ENCODE data around the gene AUTS2.

AUTS2 gene

DNA sequence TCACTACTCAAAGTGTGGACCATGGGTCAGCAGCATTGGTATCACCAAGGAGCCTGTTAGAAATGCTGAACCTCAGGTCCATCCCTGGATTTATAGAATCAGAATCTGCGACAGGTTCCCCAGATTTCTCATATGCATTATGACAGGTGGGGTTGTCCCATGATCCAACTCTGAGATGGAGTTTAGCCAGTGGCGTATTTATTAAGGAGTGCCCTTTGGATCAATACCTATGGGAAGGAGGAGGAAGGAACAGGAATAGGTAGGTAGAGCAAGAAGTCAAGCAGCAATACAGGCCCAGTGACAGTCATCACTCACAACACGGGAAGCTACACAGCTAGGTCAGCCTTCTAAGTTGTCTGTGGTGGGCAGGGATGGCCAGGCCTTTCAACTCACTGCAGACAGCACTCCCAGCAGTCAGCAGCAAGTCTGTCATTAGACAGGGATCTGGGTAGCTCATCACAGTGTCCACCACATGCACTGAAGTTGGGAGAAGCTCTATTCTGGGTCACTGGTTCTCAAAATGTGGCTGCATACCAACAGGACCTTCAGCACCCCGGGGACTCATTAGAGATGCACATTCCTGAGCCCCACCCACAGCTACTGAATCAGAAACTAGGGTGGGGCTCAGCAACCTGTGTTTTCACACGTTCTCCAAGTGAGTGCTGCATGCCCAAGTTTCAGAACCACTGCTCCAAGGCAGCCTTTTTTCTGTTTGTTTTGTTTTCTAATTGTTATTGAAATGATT, 1001.3 kb downstream of the AUTS2 start:
- no peak for DNase-seq

DNA sequence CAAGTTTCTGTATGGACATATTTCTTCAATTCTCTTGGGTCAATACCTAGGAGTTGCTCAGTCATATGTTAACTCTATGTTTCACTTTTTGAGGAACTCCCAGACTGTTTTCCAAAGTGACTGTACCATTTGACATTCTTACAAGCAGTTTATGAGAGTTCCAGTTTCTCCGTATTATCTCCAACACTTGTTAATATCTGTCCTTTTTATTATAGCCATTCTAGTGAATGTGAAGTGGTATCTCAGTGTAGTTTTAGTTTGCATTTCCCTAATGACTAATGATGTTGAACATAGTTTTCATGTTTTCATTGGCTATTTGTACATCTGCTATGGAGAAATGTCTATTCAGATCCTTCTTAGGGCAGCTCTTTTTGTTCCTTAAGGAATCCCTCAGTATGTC, 1002.7 kb downstream of the AUTS2 start:
- no peak for DNase-seq

DNA sequence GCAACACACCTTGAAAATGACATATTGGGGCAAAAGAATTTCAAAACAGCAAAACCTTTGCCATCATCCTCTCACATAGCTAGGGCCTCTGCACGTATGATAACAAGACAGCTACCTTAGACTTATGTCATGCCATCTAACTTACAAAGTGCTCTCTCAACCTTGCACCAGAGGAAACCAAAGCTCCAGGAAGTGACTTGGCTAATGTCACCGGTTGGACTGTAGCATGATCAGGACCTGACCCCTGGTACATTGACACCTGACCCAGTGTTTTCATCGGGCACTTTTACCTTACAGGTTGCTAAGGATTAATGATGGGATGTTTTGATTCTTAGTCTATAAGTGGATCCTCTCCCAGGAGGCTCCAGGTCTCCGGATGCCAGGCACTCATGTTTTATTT, 1003.8 kb downstream of the AUTS2 start:
- DNase-seq: no peak

DNA sequence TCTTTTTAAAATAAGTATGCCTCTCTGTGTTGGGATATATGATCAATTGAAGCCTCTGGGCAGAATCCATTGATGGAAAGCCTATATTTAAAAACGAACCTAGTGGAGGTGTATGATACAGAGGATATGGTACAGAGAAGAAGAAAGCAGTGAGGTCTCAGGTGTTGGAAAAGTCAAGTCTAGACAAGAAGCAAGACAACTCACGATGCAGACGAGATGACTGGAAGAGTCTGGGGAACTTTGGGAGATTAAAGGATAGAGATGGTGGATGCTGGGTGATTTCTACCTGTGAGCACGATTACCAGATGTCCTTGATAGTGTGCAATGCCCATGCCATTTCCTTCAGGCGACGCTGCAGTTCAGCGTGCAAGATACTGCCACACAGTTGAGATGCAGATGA, 1009.0 kb downstream of the AUTS2 start:
- DNase-seq: no peak

DNA sequence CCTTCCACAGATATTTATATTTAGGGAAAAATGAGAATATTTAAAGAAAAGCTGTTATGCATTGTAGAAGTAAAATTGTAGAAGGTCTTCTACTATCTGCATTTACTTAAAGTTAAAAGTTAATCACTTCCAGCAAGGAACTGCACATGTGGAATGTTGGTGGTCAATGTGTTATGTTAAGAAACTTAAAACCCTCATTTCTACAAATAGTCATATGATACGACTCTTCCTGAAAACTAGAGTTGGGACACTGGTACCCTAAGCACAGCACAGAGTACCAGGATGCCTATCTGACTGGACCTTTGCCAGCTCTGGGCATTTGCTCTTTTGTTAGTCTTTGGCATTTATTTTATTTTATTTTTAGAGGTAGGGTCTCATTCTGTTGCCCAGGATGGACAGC, 1009.5 kb downstream of the AUTS2 start:
- DNase-seq: no peak

DNA sequence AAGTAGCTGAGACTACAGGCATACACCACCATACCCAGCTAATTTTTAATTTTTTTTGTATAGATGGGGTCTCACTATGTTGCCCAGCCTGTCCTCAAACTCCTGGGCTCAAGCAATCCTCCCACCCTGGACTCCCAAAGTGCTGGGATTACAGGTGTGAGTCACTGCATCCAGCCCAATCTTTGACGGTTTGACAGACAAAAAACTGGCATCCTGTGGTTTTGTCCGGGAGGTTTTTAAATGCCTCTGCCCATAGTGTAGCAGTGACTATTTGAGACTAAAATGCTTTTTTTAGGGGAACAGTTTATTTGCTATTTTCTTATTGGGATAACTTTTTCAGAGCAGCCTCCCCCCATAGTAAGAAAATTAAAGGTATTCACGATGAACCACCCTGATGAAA, 1010.0 kb downstream of the AUTS2 start:
- DNase-seq: no peak

DNA sequence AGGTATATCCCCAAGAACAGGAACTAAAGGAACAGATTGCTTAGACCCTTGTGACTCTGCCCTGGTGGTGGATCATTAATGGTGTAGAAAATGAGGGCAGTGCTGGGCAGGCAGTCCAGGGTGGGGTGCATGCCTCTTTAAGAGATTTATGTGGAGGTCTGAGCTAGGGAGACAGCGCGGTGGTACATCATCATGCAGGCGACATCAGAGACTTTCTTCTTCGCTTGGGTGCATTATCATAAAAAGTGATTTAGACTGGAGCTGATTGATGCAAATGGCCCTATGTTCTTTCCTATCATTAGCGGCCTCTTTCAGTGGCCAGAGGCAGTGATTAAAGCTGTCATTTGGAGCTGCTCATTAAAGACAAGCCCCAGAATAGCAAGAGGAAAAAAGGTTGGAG, 1014.5 kb downstream of the AUTS2 start:
- peak; percentile 72 for DNase-seq

DNA sequence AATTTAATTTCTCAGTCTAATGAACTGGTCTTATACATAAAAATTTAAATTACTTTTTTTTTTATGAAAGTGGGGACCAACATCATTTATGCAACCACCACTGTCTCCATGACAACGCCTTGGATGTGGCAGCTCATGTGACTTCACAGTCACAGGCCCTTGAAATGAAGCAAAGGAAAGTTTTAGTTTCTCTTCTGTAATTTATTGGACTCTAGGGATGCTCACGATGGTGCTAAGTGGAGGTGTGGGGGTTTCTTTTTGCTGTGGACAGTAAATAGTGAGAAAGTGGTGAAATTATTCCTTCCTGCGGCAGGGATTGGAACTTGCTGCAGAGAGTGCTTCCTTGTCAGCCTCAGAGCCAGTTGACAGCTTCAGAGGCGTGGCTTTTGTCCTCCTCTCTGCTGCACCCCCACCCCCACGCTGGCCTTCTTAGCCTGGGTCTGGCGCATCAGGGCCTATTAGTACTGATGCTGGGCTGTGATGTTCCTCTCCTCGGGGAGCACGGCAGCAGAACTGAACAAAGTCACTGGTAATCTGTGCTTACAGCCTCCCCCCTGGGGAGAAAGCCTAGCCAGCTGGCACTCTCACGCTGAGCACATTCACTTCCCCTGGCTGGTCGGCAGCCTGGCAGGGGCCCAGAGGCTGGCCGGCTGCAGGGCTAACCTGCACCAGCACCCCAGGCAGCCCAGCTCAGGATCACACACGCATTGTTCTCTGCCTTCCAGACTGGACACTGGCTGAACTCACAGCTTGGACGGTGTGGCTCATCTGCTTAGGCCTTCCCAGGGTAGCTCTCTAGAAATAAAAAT, 1016.2 kb downstream of the AUTS2 start:
- DNase-seq: peak; percentile 95

DNA sequence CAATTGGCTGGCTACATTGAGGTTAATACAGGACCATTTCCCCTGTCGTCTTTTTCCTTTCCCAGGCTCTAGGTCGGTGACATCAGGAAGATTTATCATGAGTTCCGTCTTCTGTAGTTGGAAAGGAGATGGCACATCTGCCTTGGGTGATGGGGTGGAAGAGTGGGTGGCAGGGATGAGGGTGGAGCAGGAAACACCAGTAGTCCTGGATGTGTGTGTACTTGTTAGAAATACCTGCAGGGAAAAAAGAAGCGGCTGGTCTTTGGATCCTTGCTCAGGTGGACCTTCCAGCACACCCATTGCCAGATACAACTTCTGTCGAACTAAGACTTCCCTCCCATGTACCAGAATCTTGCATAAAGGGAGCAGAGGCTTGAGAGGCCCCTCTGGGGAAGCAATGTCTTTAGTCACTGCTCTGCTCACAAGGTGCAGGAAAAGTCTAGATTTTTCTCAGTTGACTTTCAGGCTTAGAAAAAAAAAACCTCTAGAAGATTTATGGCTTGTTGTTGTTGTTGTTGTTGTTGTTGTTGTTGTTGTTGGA, 1016.9 kb downstream of the AUTS2 start:
- DNase-seq: no peak

DNA sequence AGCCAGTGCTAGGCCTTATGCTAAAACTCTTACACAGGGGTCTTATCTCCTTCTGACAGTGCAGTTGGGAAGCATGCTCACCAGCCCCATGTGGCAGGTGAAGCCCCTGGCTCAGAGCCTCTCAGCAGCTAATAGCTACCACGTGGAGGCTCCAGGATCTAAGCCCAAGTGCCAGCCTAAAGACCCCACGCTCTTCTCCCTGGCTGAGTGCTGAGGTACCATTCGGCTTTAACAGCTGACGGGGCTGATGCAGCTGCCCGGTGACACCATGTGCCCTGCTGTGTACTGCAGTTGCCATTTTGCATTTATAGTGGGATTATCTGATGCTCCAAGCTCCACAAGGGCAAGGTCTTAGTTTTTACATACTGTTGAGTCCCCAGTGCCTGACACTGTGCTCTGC, 1017.9 kb downstream of the AUTS2 start:
- DNase-seq: no peak

DNA sequence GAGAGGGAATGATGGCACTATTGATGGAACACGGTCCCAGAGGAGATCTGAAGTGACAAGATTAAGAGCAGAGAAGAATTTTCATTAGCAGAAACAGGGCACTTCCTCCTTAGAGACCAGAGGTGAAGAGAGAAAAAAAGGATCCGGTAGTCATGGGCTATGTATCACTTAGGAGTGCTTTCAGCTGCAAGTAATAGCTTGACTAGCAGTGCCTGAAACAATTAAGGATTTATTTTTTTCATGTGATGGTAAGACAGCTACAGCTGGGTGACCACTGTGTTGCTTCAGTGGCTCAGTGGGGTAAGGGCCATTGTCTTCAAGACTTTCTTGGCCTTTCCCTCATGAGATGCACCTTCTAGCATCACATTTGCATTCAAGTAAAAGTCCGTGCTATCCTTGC, 1018.5 kb downstream of the AUTS2 start:
- DNase-seq: no peak

DNA sequence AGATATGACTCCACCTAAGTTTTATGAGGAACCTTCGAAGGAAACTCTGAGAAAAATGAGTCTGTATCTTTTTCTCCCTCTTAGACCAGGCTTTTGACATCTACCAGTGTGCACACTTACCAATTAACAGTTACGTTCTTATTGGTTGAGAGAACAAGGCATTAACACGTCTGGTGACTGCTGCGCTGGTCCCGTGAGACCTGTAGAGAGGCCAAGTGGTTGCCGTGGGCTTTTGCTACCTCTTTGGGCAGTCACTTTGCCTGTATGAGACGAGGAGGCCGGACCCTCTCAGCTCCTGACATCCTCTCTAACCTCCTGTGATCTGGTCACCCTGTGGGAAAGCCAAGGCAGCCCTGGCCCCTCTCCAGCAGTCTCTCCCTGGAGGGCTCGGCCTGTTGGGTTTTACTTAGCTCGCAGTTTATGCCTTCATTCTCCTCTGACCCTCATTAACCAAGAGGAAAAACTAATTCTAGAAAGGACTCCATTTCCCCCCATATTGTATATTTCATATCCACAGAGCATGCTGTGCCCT, 1019.8 kb downstream of the AUTS2 start:
- no peak for DNase-seq

DNA sequence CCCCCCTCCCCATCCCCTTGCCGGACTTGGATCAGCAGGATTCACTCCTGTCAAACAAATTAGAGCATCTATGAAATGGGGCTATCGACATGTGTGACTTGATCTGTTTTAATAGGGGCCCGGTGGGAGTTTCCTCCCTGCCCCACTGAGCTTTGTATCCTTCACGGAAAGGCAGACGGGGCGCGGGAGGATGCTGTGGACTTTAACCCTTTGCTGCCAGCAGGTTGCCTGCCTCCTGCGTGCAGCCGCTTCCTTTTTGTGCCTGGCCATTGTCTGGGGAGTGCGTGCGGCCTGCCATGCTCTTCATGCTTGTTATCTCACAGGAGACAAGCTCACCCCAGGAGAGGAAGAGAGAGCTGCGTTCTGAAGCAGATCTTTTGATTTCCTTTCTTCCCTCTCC, 1020.9 kb downstream of the AUTS2 start:
- peak; percentile 41 for DNase-seq

DNA sequence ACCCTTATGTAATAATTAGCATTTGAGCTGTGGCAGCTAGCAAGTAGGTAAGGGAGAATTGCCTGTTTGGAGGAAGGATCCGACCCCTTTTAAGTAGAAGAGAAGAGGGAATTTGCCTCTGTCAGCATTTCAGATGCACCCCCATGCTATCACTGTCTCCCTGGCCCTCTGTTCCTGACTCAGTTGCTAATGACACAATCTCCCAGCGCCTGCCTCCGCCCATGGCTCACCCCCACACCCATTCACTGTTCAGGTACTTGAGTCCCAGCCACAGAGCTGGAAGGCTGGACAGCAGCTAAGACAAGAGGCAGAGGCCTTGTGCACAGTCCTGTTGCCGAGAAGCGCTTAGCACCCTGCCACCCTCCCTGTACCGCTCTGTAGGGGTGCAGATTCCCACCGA, 1021.4 kb downstream of the AUTS2 start:
- no peak for DNase-seq

DNA sequence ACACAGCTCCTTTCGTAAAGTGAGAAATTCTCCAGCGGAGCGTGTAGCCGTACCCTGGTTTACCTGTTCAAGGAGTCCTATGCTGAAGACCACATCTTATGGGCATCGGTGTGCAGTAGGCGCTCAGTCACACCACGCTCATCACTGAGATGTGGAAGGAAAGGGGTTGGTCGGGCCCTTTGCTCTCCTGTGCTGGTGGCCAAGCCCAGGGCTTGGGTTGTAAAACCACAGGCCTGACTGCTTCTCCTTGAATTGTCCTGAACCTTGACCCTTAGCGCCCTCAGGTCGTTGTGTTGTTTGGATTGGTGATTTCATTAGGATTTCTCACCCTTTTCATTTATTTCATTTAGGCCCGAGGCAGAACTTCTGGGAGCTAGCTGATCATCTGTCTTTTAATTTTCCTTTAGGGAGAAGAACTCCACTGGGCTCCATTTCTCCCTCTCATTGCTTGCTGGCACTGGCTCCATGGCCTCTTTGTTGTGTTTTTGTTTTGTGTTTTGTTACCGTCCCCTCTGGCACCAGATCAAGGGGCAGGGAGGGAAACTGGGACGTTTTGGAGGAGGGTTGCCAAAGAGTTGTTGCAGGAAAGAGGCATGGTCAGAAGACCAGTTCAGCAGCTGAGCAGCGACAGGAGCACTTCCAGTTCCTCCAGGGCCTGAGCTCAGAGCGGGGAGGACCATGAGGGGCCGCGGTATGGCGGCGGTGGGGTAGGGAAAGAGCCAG, 1022.2 kb downstream of the AUTS2 start:
- DNase-seq: no peak

DNA sequence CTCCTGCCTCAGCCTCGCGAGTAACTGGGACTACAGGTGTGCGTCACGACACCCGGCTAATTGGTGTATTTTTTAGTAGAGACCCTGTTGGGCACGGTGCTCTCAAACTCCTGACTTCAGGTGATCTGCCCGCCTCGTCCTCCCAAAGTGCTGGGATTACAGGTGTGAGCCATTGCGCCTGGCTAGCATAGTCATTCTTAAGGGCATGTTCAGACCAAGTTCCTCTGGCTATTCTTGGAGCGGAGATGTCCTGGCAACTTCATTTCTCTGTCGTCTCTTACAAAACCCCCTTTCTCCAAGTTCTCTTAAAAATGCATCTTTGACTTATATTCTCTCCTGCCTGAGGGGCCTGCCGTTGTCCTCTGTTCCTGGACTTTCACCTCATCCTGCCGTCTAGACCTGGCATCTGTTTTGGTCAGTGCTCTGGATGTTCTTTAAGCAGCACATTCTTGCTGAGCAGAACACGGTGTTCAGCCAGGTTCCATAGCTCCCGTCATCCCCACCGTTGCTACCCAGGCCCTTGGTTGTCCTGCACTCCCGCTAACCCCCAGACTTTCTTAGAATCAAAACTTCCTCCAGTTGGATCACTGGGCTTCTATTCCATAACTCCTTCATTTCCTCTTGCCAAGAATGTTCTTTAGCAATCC, 1023.8 kb downstream of the AUTS2 start:
- DNase-seq: no peak

DNA sequence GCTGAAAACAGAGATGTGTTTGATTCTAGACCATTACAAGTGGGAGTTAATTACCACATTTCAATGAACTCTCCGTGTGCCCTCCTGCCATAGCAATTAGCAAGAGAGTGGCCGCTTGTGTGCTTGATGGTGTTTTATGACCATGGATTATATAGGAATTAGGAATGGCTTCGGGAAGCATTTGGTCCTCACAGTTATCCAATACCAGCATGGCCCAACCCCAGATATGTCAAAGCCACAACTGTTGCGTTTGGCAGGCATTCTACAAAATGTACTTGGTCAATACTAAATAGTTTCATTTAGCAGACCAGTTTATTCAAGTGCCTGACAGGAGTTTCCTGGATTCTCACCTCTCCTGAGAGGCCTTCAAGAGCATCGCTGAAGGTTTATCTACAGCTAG, 1024.7 kb downstream of the AUTS2 start:
- DNase-seq: no peak

DNA sequence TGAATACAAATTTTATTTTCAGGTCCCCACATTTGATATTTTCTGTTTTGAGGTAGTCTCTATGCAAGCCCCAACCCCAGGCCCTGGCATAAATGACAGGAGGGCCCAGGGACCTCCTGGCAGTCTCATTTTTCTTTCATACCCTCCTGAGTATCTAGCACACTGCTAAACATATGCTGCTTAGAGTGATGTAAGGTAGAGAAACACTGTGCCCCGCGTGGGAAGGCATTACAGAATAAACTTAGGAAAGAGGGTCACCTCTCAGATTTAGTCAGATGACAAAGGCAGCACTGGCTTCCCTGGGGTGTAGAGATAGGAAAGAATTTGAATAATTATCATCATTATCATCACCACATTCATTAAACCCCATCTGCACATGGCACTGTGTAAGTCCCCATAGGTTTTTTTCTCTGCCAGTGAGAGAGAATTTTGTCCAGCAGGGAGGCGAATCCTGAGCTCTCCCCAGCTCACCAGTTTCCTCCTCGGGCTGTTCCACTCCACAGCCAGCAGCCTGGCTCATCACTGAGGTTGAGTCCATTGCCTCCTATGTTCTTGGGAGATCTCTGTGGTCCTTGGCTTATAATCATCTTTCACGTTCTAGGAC, 1026.3 kb downstream of the AUTS2 start:
- no peak for DNase-seq

DNA sequence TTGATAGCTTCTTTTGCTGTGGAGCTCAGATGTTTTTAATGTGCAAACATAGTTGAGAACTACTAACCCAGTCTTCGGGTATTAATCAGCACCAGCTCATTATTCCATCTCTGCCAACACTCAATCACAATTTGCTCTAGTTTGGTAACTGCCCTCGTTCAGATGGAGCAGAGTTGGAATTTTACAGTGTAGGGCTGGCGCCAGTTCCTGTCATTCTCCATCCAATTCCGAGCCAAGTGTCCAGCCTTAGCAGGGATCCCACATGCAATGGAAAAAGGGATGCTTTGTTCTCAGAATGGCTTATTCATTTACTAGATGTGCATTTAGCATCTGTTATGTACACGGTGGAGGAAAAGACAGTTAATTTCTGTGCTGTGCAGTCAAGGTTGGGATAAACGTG, 1029.2 kb downstream of the AUTS2 start:
- no peak for DNase-seq

DNA sequence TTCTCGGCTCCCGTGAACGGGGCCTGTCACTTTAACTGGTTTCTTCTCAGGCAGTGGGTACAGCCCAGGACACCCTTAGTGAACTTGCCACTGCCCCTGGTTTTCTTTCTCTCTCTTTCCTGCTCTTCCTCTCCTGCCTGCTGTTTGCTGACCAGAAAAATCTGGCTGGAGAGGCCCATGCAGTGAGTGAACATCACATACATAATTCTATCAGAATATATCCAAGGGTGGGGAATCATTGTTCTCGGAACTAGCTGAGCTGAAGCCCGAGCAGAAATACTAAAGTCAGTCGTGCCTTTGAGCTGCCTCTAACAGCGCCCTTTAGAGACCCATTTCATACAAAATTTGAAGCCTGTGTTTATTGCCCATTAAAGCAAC, 1032.2 kb downstream of the AUTS2 start:
- no peak for DNase-seq

DNA sequence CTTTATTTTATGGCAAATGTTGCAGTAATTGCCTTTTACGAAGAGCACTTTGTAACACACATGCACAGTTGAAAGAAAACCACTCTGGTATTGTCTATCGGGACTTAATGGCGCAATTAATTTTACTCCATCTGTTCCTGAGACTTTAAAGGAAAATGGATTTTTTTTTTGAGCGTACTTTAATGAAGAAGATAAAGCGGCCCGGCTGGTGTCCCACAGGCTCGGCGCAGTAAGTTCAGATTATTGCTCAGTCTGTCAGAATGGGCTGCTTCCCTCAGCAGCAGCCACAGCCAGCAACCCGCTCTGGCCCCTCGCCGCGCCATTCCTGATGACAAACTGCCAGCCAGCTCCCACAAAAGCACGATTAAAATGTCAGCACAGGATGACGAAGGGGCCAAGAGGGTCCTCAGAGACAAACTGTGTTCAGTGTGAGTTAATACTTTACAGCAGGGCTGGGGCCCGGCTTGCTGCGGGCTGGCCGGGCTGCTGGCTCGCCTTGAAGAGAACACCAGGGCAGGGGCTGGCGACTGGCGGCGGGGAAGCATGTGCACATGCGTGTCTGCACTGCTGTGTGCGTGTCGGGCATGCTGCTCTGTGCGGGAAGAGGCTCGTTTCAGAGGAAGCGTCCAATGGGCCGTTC, 1032.7 kb downstream of the AUTS2 start:
- DNase-seq: no peak

DNA sequence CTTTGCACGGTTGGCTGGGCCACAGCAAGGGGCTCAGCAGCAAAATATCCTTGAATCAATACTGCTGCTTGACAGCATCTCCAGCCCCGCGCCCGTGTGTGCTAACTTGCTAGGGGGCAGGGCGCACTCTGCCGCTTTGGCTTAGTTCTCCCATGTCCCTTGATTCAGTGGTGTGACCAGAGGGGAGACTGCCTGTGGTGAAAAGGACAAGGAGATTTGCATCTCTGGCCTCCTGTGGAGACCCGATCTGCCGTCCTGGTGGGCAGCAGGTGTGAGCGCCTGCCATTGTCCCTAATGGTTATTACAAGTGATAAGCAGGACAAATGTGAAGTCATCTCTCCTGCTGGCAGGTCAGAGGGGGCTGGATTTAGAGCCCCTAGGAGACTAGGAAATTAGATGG, 1033.4 kb downstream of the AUTS2 start:
- DNase-seq: no peak

Data from NCI-H2081 treated with DMSO at 0.1 percent for 48 hours (cell line).